ENCODE measurements around the gene LRRC74A.
"Not testable (repeated sequence)": the region's sequence is repeated elsewhere in the genome, so short reads cannot be mapped to it uniquely, and the experiment has no call there.

The LRRC74A gene

GRCh38 chr14:76891391-76891790, 65.2 kb downstream of the LRRC74A start:
- DNase-seq (ENCODE audit: low read depth), result no peak

GRCh38 chr14:76894308-76894707, 68.1 kb downstream of the LRRC74A start:
- no peak for DNase-seq (ENCODE audit: low read depth)

- not testable (repeated sequence) for DNase-seq (ENCODE audit: low read depth)
These were observed 71.8 kb downstream of the LRRC74A start for GRCh38 chr14:76898006-76898405.

GRCh38 chr14:76900682-76901081, 74.5 kb downstream of the LRRC74A start:
- DNase-seq (ENCODE audit: low read depth), result no peak

GRCh38 chr14:76901171-76902055, 75.2 kb downstream of the LRRC74A start:
- DNase-seq (ENCODE audit: low read depth), result no peak

GRCh38 chr14:76902591-76902990, 76.4 kb downstream of the LRRC74A start:
- DNase-seq (ENCODE audit: low read depth), result no peak

- DNase-seq (ENCODE audit: low read depth), result peak; percentile 49
These were observed 78.0 kb downstream of the LRRC74A start for GRCh38 chr14:76904100-76904739.

GRCh38 chr14:76904740-76905569, 78.7 kb downstream of the LRRC74A start:
- DNase-seq (ENCODE audit: low read depth), result peak; percentile 80

GRCh38 chr14:76908834-76909233, 82.6 kb downstream of the LRRC74A start:
- no peak for DNase-seq (ENCODE audit: low read depth)

- no peak for DNase-seq (ENCODE audit: low read depth)
These were observed 83.1 kb downstream of the LRRC74A start for GRCh38 chr14:76909266-76909665.

- DNase-seq (ENCODE audit: low read depth), result no peak
These were observed 84.2 kb downstream of the LRRC74A start for GRCh38 chr14:76910371-76910890.

GRCh38 chr14:76911473-76911872, 85.3 kb downstream of the LRRC74A start:
- no peak for DNase-seq (ENCODE audit: low read depth)

- DNase-seq (ENCODE audit: low read depth), result not testable (repeated sequence)
These were observed 88.4 kb downstream of the LRRC74A start for GRCh38 chr14:76914533-76915081.

GRCh38 chr14:76916040-76916715, 90.0 kb downstream of the LRRC74A start:
- DNase-seq (ENCODE audit: low read depth), result no peak

- no peak for DNase-seq (ENCODE audit: low read depth)
These were observed 91.0 kb downstream of the LRRC74A start for GRCh38 chr14:76917158-76917596.

GRCh38 chr14:76917745-76918255, 91.6 kb downstream of the LRRC74A start:
- no peak for DNase-seq (ENCODE audit: low read depth)

- DNase-seq (ENCODE audit: low read depth), result peak; percentile 38
These were observed 92.1 kb downstream of the LRRC74A start for GRCh38 chr14:76918256-76918781.

GRCh38 chr14:76918782-76919394, 92.7 kb downstream of the LRRC74A start:
- DNase-seq (ENCODE audit: low read depth), result peak; percentile 91

Data from non-pigmented ciliary epithelial cell (primary cell).